Progenitor cell of endocrine pancreas (in vitro differentiated cells): ENCODE measurements around the gene NGF. TPM values are rescaled to one million over a fixed set of nuclear protein-coding genes. Genes with fewer than 3 reads are reported as not detected.

Source experiments
- DNase-seq: peaks from one replicate; pipeline ENCODE4 v3.0.0; 2021; ENCODE audit warnings: low spot score; ENCODE audit not compliant: unreplicated experiment
- H3K27ac Mint-ChIP-seq: 2 replicates; pipeline ENCODE4 v1.8.0; 2021; ENCODE audit warnings: mild to moderate bottlenecking, moderate library complexity, mixed read lengths
- H3K27me3 Mint-ChIP-seq: 2 replicates; pipeline ENCODE4 v1.8.0; 2021; ENCODE audit warnings: mixed read lengths
- H3K36me3 Mint-ChIP-seq: 2 replicates; pipeline ENCODE4 v1.8.0; 2022; ENCODE audit warnings: mixed read lengths; ENCODE audit not compliant: insufficient read depth
- H3K4me1 Mint-ChIP-seq: 2 replicates; pipeline ENCODE4 v1.8.0; 2021; ENCODE audit warnings: low read depth, mixed read lengths
- H3K4me3 Mint-ChIP-seq: 2 replicates; pipeline ENCODE4 v1.8.0; 2021; ENCODE audit warnings: low read depth, mild to moderate bottlenecking, moderate library complexity, mixed read lengths
- H3K9me3 Mint-ChIP-seq: 2 replicates; pipeline ENCODE4 v1.8.0; 2021; ENCODE audit warnings: low read depth, mixed read lengths
- CTCF ChIP-seq: fragments of 200-600 bp; sonication (generic); IDR thresholded peaks from one replicate; pipeline ENCODE4 v1.5.0; 2021; ENCODE audit warnings: antibody characterized with exemption, mild to moderate bottlenecking; ENCODE audit not compliant: unreplicated experiment
- total RNA-seq: library from RNA; stranded (reverse); gene quantifications from 2 replicates; pipeline ENCODE4 v1.2.1, GENCODE V29; 2021

NGF gene
- total RNA-seq, 1 donor from 2014 or later, result 2.2 TPM

- Mint-ChIP-seq H3K9me3 (peaks cover 5% of the 10 kb centered on the region), H3K27me3 (no peaks in the 10 kb centered on the region), H3K4me1 (peaks cover 4% of the 10 kb centered on the region), H3K4me3 (no peak overlapping the region), H3K27ac (no peak overlapping the region), H3K36me3 (peaks cover 3% of the 10 kb centered on the region)
- no peak for TF ChIP-seq CTCF
- DNase-seq, result no peak
Measured at GRCh38 chr1:115274467-115274866, 63.6 kb downstream of the NGF start.

- TF ChIP-seq CTCF, result no peak
- peaks cover 7% of the 10 kb centered on the region for H3K27me3 Mint-ChIP-seq
- no peaks in the 10 kb centered on the region for H3K4me1 Mint-ChIP-seq
- H3K27ac Mint-ChIP-seq, result no peak overlapping the region
- DNase-seq, result no peak
- H3K36me3 Mint-ChIP-seq, result no peaks in the 10 kb centered on the region
- no peak overlapping the region for H3K4me3 Mint-ChIP-seq
- H3K9me3 Mint-ChIP-seq, result no peaks in the 10 kb centered on the region
Measured at GRCh38 chr1:115266729-115267421, 71.2 kb downstream of the NGF start.

- H3K4me3 Mint-ChIP-seq, result no peak overlapping the region
- no peak for TF ChIP-seq CTCF
- no peaks in the 10 kb centered on the region for H3K4me1 Mint-ChIP-seq
- H3K36me3 Mint-ChIP-seq, result no peaks in the 10 kb centered on the region
- H3K9me3 Mint-ChIP-seq, result no peaks in the 10 kb centered on the region
- peaks cover 7% of the 10 kb centered on the region for H3K27me3 Mint-ChIP-seq
- no peak for DNase-seq
- no peak overlapping the region for H3K27ac Mint-ChIP-seq
Measured at GRCh38 chr1:115265099-115265498, 73.0 kb downstream of the NGF start.

- no peak overlapping the region for H3K27ac Mint-ChIP-seq
- H3K4me3 Mint-ChIP-seq, result no peak overlapping the region
- TF ChIP-seq CTCF, result no peak
- no peaks in the 10 kb centered on the region for H3K4me1 Mint-ChIP-seq
- no peak for DNase-seq
- peaks cover 3% of the 10 kb centered on the region for H3K27me3 Mint-ChIP-seq
- peaks cover 12% of the 10 kb centered on the region for H3K9me3 Mint-ChIP-seq
- peaks cover 3% of the 10 kb centered on the region for H3K36me3 Mint-ChIP-seq
Measured at GRCh38 chr1:115262886-115263285, 75.2 kb downstream of the NGF start.

- DNase-seq, result no peak
- peaks cover 3% of the 10 kb centered on the region for H3K27me3 Mint-ChIP-seq
- TF ChIP-seq CTCF, result no peak
- H3K9me3 Mint-ChIP-seq, result peaks cover 15% of the 10 kb centered on the region
- H3K4me1 Mint-ChIP-seq, result no peaks in the 10 kb centered on the region
- peaks cover 3% of the 10 kb centered on the region for H3K36me3 Mint-ChIP-seq
- no peak overlapping the region for H3K4me3 Mint-ChIP-seq
- H3K27ac Mint-ChIP-seq, result no peak overlapping the region
Measured at GRCh38 chr1:115261496-115261895, 76.6 kb downstream of the NGF start.
